Spleen (tissue), 11 donors: ENCODE data around the gene CYBA. TPM values are rescaled to one million over a fixed set of nuclear protein-coding genes. Genes with fewer than 3 reads are reported as not detected.
A peak's percentile ranks its signal among the peaks of the same experiment; 100 is the strongest.

Experiments used
- DNase-seq: peaks from one replicate; pipeline ENCODE4 v3.0.0-alpha.2; 2020
- H3K27ac ChIP-seq, 8 donors: fragments of 200-600 bp; sonication (generic) in 7 of 8; 1 replicate in 4 of 8; 2 replicates in 4 of 8; pipeline versions ENCODE4 v1.5.0 to v1.8.0; 2016 to 2021; ENCODE audit warnings: inconsistent platforms in 4 of 8, mild to moderate bottlenecking in 4 of 8, moderate library complexity in 1 of 8
- H3K27me3 ChIP-seq, 7 donors: fragments of 200-600 bp; sonication (generic) in 6 of 7; replicated peaks in 1 of 7; 1 replicate in 4 of 7; 2 replicates in 3 of 7; pipeline versions ENCODE4 v1.5.0 to v1.8.0; 2016 to 2021; ENCODE audit warnings: inconsistent platforms in 3 of 7, mild to moderate bottlenecking in 1 of 7
- H3K36me3 ChIP-seq, 6 donors: fragments of 200-600 bp; sonication (generic) in 5 of 6; 1 replicate in 4 of 6; 2 replicates in 2 of 6; pipeline versions ENCODE4 v1.5.0 to v1.8.0; 2016 to 2021; ENCODE audit warnings: inconsistent platforms in 2 of 6
- H3K4me1 ChIP-seq, 6 donors: fragments of 200-600 bp; sonication (generic) in 5 of 6; 1 replicate in 3 of 6; 2 replicates in 3 of 6; pipeline versions ENCODE4 v1.5.0 to v1.8.0; 2016 to 2021; ENCODE audit warnings: inconsistent platforms in 3 of 6
- H3K4me3 ChIP-seq, 8 donors: fragments of 200-600 bp; sonication (generic) in 7 of 8; 1 replicate in 4 of 8; 2 replicates in 4 of 8; pipeline versions ENCODE4 v1.5.0 to v1.8.0; 2016 to 2021; ENCODE audit warnings: inconsistent platforms in 4 of 8, mild to moderate bottlenecking in 4 of 8, moderate library complexity in 2 of 8
- H3K9me3 ChIP-seq, 8 donors: fragments of 200-600 bp; sonication (generic) in 7 of 8; 1 replicate in 4 of 8; 2 replicates in 4 of 8; pipeline versions ENCODE4 v1.5.0 to v1.8.0; 2016 to 2021; ENCODE audit warnings: inconsistent platforms in 4 of 8
- POLR2A ChIP-seq, 3 donors: fragments of 450-650 bp; IDR thresholded peaks; one replicate each; pipeline ENCODE4 v1.5.1; 2017; ENCODE audit warnings: antibody characterized with exemption in 3 of 3, mild to moderate bottlenecking in 1 of 3
- POLR2AphosphoS5 ChIP-seq, 3 donors: sonication (generic); formaldehyde crosslinking; IDR thresholded peaks; one replicate each; pipeline ENCODE4 v1.5.1; 2017; ENCODE audit warnings: antibody characterized with exemption in 3 of 3
- WGBS, 5 donors: extraction: QIAGEN DNeasy Blood & Tissue Kit in 3 of 5; methylation state at CpG; one replicate each; pipeline versions ENCODE4 v1.1.5 to v1.1.7; 2013 to 2018; 5-methylcytosine and 5-hydroxymethylcytosine counted together
- intact Hi-C: fragments of 100-400 bp; cut with DNase I; formaldehyde crosslinking; loops from one replicate; pipeline ENCODE4 v1.15.0; 2023; ENCODE audit warnings: low total_unique reads
- polyA plus RNA-seq, 3 donors: library from polyadenylated mRNA; stranded (reverse); fragments of 200-250 nt; gene quantifications; one replicate each; pipeline ENCODE4 v1.2.1, GENCODE V29; 2013
- total RNA-seq, 7 donors: library from RNA; depleted of rRNA in 3 of 7; stranded (reverse); fragments of >200 nt in 3 of 7; fragmentation: NEBNext Ultra II Directional in 4 of 7; extraction: Animal tissue kit (Norgen Biotek cat#: 25700) in 4 of 7; gene quantifications; one replicate each; pipeline versions ENCODE4 v1.1.0 to v1.2.1, GENCODE V29; 2016 to 2021
- TF ChIP-seq, protein P1 (sequence below), 11 experiments: fragments of 200-600 bp in 7 of 11; fragments of 450-650 bp in 4 of 11; sonication (generic) in 4 of 11; IDR thresholded peaks in 8 of 11; conservative IDR thresholded peaks in 3 of 11; 1 replicate in 7 of 11; 2 replicates in 4 of 11; pipeline versions ENCODE4 v1.4.0 to v1.8.0; 2016 to 2021; ENCODE audit warnings: antibody characterized with exemption in 11 of 11, inconsistent platforms in 4 of 11, mild to moderate bottlenecking in 1 of 11
- donor health status: healthy with polysubstance abuse.
- donor health status: DM: no; HTN: no; CAD: no; lungs with moderate emphysema.
- donor health status: DM: no; HTN: no; CAD: no.
- donor health status: Bipolar disorder and iron deficiency.
- donor health status: healthy.
- donor health status: DM: no; HTN: no; CAD: no.
- donor health status: DM: yes; HTN: yes; CAD: no.

CYBA gene
- total and polyA plus RNA-seq, 10 donors = 557 to 925 (median 644) TPM

DNA sequence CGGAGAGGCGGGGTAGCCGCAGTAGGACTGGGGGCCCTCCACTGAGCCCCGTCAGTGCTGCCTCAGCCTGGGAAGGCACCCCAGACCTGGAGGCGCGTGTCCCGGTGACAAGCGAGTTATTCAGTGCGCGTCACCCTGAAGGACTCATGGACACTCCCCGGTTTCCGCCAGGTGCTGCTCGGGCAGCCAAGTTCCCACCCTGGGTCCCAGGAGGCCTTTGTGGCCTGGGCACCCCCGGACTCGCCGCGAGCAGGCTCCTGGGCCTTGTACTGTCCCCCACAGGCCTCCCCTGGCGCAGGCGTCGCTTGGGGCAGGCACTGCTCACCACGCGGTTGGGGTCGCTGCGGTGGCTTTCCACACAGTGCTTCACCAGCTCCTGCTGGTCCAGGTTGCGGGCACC is 47.8 kb upstream of the CYBA start:
- intact Hi-C loops = no loop called here
- Histone ChIP-seq H3K4me3 (no peak overlapping the region), H3K9me3 (no peaks in the 10 kb centered on the region), H3K4me1 (peaks cover 44 to 73% (median 64%) of the 10 kb centered on the region in 6 donors), H3K36me3 (peaks cover 0 to 75% (median 46%) of the 10 kb centered on the region in 6 donors), H3K27ac (peak overlapping the region in 7 of 8 donors; percentile 28 to 98 (median 94)), H3K27me3 (no peaks in the 10 kb centered on the region)
- WGBS, 5 donors = 86 to 90% (median 89%) methylated on average over 10 to 25 of the region's 25 CpGs
- peak; percentile 86 for DNase-seq
- TF ChIP-seq POLR2A (IDR thresholded peaks at IDR 0.05) = no peak
- TF ChIP-seq POLR2AphosphoS5 (IDR thresholded peaks at IDR 0.05) = peak in 2 of 3 donors; percentile 23 to 46

DNA sequence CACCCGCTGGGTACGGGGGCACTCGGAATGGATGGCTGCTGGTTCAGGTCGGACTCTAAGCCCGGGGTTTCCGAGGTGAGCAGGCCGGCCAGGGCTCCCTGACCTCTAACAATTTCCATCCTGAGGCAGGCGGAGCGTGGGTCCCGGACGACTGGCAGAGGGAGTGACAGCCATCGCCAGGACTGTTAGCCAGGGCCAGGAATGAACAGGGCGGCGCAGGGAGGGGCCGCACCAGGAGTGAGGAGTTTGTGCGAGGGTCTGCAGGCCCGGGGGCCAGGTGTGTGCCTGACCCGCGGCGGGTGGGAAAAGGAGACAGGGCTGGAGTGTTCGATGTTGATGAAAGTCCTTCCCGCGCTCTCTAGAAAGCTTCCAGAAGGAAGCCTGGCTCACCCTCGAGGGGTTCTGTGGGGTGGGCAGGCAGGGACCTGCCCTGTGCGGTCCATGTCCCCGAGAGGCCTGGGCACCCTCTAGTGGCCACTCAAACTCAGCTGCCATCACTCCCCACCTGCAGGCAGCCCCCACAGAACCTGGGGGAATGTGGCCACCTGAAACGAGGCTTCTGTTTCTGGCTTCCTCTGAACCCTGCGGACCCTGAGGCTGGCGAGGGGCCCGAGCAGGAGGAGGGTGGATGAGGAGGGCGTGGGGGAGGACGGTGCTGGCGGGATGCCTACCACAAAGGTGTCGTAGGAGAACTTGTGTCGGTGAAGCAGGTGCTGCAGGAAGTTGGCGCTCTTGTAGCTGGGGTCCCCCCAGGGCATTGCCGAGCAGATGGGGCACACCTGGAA is 47.2 kb upstream of the CYBA start:
- intact Hi-C loops = no loop called here
- peaks cover 0 to 75% (median 46%) of the 10 kb centered on the region in 6 donors for H3K36me3 ChIP-seq
- no peak overlapping the region for H3K4me3 ChIP-seq
- 82 to 85% (median 85%) methylated on average over 31 to 37 of the region's 37 CpGs for WGBS, 5 donors
- H3K27me3 ChIP-seq = no peaks in the 10 kb centered on the region
- no peaks in the 10 kb centered on the region for H3K9me3 ChIP-seq
- no peak for DNase-seq
- H3K4me1 ChIP-seq = peaks cover 39 to 73% (median 62%) of the 10 kb centered on the region in 6 donors
- TF ChIP-seq, protein P1, sequence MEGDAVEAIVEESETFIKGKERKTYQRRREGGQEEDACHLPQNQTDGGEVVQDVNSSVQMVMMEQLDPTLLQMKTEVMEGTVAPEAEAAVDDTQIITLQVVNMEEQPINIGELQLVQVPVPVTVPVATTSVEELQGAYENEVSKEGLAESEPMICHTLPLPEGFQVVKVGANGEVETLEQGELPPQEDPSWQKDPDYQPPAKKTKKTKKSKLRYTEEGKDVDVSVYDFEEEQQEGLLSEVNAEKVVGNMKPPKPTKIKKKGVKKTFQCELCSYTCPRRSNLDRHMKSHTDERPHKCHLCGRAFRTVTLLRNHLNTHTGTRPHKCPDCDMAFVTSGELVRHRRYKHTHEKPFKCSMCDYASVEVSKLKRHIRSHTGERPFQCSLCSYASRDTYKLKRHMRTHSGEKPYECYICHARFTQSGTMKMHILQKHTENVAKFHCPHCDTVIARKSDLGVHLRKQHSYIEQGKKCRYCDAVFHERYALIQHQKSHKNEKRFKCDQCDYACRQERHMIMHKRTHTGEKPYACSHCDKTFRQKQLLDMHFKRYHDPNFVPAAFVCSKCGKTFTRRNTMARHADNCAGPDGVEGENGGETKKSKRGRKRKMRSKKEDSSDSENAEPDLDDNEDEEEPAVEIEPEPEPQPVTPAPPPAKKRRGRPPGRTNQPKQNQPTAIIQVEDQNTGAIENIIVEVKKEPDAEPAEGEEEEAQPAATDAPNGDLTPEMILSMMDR (IDR thresholded peaks at IDR 0.05 in 8 of 11, conservative IDR thresholded peaks at IDR 0.05 in 3 of 11) = peak in 4 of 11 experiments; percentile 17 to 53 (median 34)
- TF ChIP-seq POLR2AphosphoS5 (IDR thresholded peaks at IDR 0.05) = no peak
- H3K27ac ChIP-seq = peak overlapping the region in 6 of 8 donors; percentile 13 to 98 (median 94)

DNA sequence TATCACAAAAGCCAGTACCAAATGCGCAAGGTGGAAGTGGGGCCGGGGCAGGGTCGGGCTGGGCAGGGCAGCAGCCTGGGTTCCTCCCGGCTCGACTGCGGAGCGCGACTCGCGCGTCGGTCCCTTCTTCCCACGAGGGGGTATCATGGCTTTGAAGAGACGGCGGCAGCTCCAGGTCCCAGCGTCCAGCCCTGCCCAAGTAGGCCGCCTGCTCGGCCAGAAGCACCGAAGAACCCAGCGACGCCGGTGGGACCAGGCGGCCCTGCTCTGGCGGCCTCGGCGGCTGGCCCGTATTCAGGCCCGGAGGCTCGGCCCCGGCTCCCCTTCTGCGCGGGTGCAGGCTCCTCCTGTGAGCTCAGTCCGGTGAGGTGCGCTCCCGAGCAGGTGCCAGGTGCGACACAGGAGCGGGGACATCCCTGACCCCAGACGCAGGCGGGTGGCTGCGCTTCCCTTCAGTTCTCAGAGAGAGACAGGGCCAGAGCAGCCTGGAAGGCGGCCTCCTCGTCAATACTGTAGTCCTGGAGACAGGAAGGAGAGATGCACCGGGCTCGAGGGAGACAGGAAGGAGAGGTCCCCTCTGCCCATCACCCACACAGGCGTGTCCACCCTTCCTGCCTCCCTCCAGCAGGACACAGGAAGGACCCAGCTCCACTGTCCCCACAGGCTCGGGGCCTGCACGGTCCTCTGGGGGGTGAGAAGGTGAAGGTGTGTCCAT is 46.4 kb upstream of the CYBA start:
- Histone ChIP-seq H3K4me3 (no peak overlapping the region), H3K4me1 (peaks cover 39 to 73% (median 62%) of the 10 kb centered on the region in 6 donors), H3K9me3 (no peaks in the 10 kb centered on the region), H3K27ac (peak overlapping the region in 3 of 8 donors; percentile 13 to 97 (median 95)), H3K36me3 (peaks cover 0 to 67% (median 46%) of the 10 kb centered on the region in 6 donors), H3K27me3 (no peaks in the 10 kb centered on the region)
- TF ChIP-seq, protein P1 (IDR thresholded peaks at IDR 0.05 in 8 of 11, conservative IDR thresholded peaks at IDR 0.05 in 3 of 11) = no peak
- TF ChIP-seq POLR2A (IDR thresholded peaks at IDR 0.05) (no peak), POLR2AphosphoS5 (IDR thresholded peaks at IDR 0.05) (no peak)
- intact Hi-C loops = no loop called here
- DNase-seq = no peak
- 88 to 92% (median 89%) methylated on average over 22 to 47 of the region's 47 CpGs for WGBS, 5 donors

DNA sequence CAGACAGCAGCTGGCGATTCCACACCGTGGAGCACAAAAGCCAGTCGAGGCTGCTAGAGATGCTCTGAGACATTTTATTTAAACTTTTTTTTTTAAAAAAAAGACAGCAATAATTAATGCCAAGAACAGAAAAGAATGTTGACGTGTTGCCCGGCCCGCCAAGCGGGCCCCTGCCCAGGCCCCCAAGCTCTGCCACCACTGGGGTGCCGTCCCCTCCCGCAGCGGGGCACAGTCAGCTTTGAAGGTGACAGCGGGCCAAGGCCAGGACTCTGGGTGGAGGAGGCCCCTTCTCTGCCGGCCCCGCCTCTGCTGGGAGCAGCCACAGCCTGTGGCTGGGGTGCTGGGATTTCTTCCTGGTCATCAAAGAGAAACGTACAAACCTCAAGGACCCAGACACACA is 45.6 kb upstream of the CYBA start:
- Histone ChIP-seq H3K4me3 (no peak overlapping the region), H3K27ac (peak overlapping the region in 1 of 8 donors; percentile 0), H3K9me3 (no peaks in the 10 kb centered on the region), H3K4me1 (peaks cover 33 to 73% (median 62%) of the 10 kb centered on the region in 6 donors), H3K36me3 (peaks cover 0 to 63% (median 46%) of the 10 kb centered on the region in 6 donors), H3K27me3 (no peaks in the 10 kb centered on the region)
- no peak for DNase-seq
- TF ChIP-seq, protein P1 (IDR thresholded peaks at IDR 0.05 in 8 of 11, conservative IDR thresholded peaks at IDR 0.05 in 3 of 11) = no peak
- TF ChIP-seq POLR2A (IDR thresholded peaks at IDR 0.05) (no peak), POLR2AphosphoS5 (IDR thresholded peaks at IDR 0.05) (no peak)
- 86 to 89% (median 87%) methylated on average over 14 of the region's 14 CpGs for WGBS, 5 donors
- intact Hi-C loops = no loop called here
